CD1c-positive myeloid dendritic cell (primary cell): ENCODE measurements around the gene VPS45.
"Not testable (repeated sequence)": the region's sequence is repeated elsewhere in the genome, so short reads cannot be mapped to it uniquely, and the experiment has no call there.

Experiments
- DNase-seq: peaks from one replicate; pipeline ENCODE4 v3.0.0-alpha.2; 2016; ENCODE audit errors: extremely low spot score

The VPS45 gene

GRCh38 chr1:150067184-150068108 is at the start of gene VPS45:
VPS45 (plus strand) TSS chr1:150067776; CDS start chr1:150067858, 82 bp downstream.
- DNase-seq, result peak; percentile 85

- DNase-seq, result no peak
Measured at GRCh38 chr1:150018165-150018564, 49.4 kb upstream of the VPS45 start.

GRCh38 chr1:150020711-150021110 is 46.9 kb upstream of the VPS45 start:
- DNase-seq, result no peak

- DNase-seq, result no peak
Measured at GRCh38 chr1:150021191-150021694, 46.3 kb upstream of the VPS45 start.

- DNase-seq, result no peak
Measured at GRCh38 chr1:150022357-150022756, 45.2 kb upstream of the VPS45 start.

- DNase-seq, result no peak
Measured at GRCh38 chr1:150024156-150024555, 43.4 kb upstream of the VPS45 start.

- DNase-seq, result no peak
Measured at GRCh38 chr1:150028322-150028721, 39.3 kb upstream of the VPS45 start.

GRCh38 chr1:150034336-150034735 is 33.2 kb upstream of the VPS45 start:
- DNase-seq, result no peak

GRCh38 chr1:150049926-150050325 is 17.6 kb upstream of the VPS45 start:
- DNase-seq, result no peak

- no peak for DNase-seq
Measured at GRCh38 chr1:150051089-150051373, 16.5 kb upstream of the VPS45 start.

GRCh38 chr1:150051905-150052412 is 15.6 kb upstream of the VPS45 start:
- DNase-seq, result not testable (repeated sequence)

GRCh38 chr1:150053926-150054325 is 13.7 kb upstream of the VPS45 start:
- peak; percentile 73 for DNase-seq

GRCh38 chr1:150055507-150055906 is 12.1 kb upstream of the VPS45 start:
- not testable (repeated sequence) for DNase-seq

GRCh38 chr1:150056407-150056806 is 11.2 kb upstream of the VPS45 start:
- DNase-seq, result peak; percentile 58

GRCh38 chr1:150060260-150060659 is 7.3 kb upstream of the VPS45 start:
- no peak for DNase-seq

GRCh38 chr1:150061632-150062101 is 5.9 kb upstream of the VPS45 start:
- no peak for DNase-seq

GRCh38 chr1:150062113-150062512 is 5.5 kb upstream of the VPS45 start:
- DNase-seq, result no peak

GRCh38 chr1:150065184-150065871 is 2.2 kb upstream of the VPS45 start:
- peak; percentile 79 for DNase-seq

GRCh38 chr1:150066328-150066727 is 1.2 kb upstream of the VPS45 start:
- no peak for DNase-seq

GRCh38 chr1:150066838-150067183 is 765 bp upstream of the VPS45 start:
- DNase-seq, result peak; percentile 18

- no peak for DNase-seq
Measured at GRCh38 chr1:150068109-150068435, 496 bp downstream of the VPS45 start.

- DNase-seq, result no peak
Measured at GRCh38 chr1:150069923-150070322, 2.3 kb downstream of the VPS45 start.

GRCh38 chr1:150072959-150073358 is 5.4 kb downstream of the VPS45 start:
- DNase-seq, result peak; percentile 54
